Psoas muscle (tissue), 8 donors: ENCODE measurements around the gene OTUD7B. TPM values are rescaled to one million over a fixed set of nuclear protein-coding genes. Genes with fewer than 3 reads are reported as not detected.
A peak's percentile ranks its signal among the peaks of the same experiment; 100 is the strongest.

ENCODE experiments used
- ATAC-seq, 4 donors: fragments of 200-7000 bp; cut with Tn5 transposase; one replicate each; pipeline ENCODE4 v1.9.1; 2020; ENCODE audit warnings: moderate library complexity in 3 of 4, mild to moderate bottlenecking in 2 of 4
- DNase-seq, 2 donors: peaks; one replicate each; pipeline ENCODE4 v3.0.0-alpha.2; 2020
- H3K27ac ChIP-seq: fragments of 200-600 bp; one replicate; pipeline ENCODE4 v1.8.0; 2022
- H3K27me3 ChIP-seq, 3 donors: fragments of 200-600 bp in 1 of 3; one replicate each; pipeline versions ENCODE4 v1.6.1 to v1.8.0; 2013 to 2022; ENCODE audit warnings: low read length in 2 of 3, mild to moderate bottlenecking in 2 of 3, moderate library complexity in 1 of 3; ENCODE audit not compliant: insufficient read depth in 3 of 3
- H3K36me3 ChIP-seq, 2 donors: fragments of 200-600 bp in 1 of 2; one replicate each; pipeline versions ENCODE4 v1.6.1 to v1.8.0; 2013 to 2022; ENCODE audit warnings: low read depth in 1 of 2, mild to moderate bottlenecking in 1 of 2, moderate library complexity in 1 of 2; ENCODE audit not compliant: insufficient read depth in 1 of 2
- H3K4me1 ChIP-seq: fragments of 200-600 bp; one replicate; pipeline ENCODE4 v1.8.0; 2022
- H3K4me3 ChIP-seq: fragments of 200-600 bp; one replicate; pipeline ENCODE4 v1.8.0; 2022; ENCODE audit warnings: mild to moderate bottlenecking
- H3K9me3 ChIP-seq: fragments of 200-600 bp; one replicate; pipeline ENCODE4 v1.8.0; 2022
- WGBS, 3 donors: extraction: QIAGEN DNeasy Blood & Tissue Kit; methylation state at CpG; one replicate each; pipeline versions ENCODE4 v1.1.6 to v1.1.7; 2013; 5-methylcytosine and 5-hydroxymethylcytosine counted together
- intact Hi-C, 2 donors: fragments of 100-400 bp; cut with DNase I; formaldehyde crosslinking; loops; one replicate each; pipeline versions ENCODE4 v1.11.0 to v1.14.2; 2022
- polyA plus RNA-seq, 3 donors: library from polyadenylated mRNA; stranded (reverse); fragments of 200-250 nt; gene quantifications; one replicate each; pipeline ENCODE4 v1.2.3, GENCODE V29; 2013
- total RNA-seq, 4 donors: library from RNA; stranded (reverse); fragmentation: NEBNext Ultra II Directional in 2 of 4; extraction: Animal tissue kit (Norgen Biotek cat#: 25700) in 2 of 4; gene quantifications; one replicate each; pipeline versions ENCODE4 v1.2.1 to v1.2.4, GENCODE V29; 2021 to 2023
- TF ChIP-seq, protein P1 (sequence below): fragments of 200-600 bp; IDR thresholded peaks from one replicate; pipeline ENCODE4 v1.8.0; 2022; ENCODE audit warnings: antibody characterized with exemption
- donor health status: healthy with polysubstance abuse.
- donor health status: DM: no; HTN: no; CAD: no; lungs with moderate emphysema.
- donor health status: Bipolar disorder and iron deficiency.
- donor health status: healthy.
- donor health status: DM: yes; HTN: yes; CAD: no.
- donor health status: DM: no; HTN: no; CAD: no.
- donor health status: DM: no; HTN: no; CAD: no.
- donor health status: DM: yes; HTN: yes; CAD: no.

The OTUD7B gene
- total and polyA plus RNA-seq, 7 donors = 6.8 to 62.0 (median 47.4) TPM

DNA sequence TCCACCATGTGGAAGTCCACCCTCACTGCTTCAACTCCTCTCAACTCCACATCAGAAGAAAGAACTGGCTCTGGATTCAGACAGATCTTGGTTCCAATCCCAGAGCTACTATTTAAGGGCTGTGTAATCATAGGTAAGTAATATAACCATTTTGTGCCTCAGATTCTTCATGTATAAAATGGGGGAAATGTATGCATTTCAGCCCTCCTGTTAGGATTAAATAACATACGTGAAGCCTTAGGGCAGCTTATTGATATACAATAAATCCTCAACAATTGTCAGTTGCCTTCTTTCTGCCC lies 23.3 kb downstream of the OTUD7B start:
- H3K4me3 ChIP-seq = no peak overlapping the region
- 61 to 92% (median 77%) methylated on average over 1 of the region's 1 CpG for WGBS, 3 donors
- H3K27ac ChIP-seq = peak overlapping the region; percentile 50
- no peaks in the 10 kb centered on the region for H3K27me3 ChIP-seq
- DNase-seq (no peak), ATAC-seq (peak; percentile 34 to 70 (median 69))
- H3K4me1 ChIP-seq = peaks cover 31% of the 10 kb centered on the region
- TF ChIP-seq, protein P1, sequence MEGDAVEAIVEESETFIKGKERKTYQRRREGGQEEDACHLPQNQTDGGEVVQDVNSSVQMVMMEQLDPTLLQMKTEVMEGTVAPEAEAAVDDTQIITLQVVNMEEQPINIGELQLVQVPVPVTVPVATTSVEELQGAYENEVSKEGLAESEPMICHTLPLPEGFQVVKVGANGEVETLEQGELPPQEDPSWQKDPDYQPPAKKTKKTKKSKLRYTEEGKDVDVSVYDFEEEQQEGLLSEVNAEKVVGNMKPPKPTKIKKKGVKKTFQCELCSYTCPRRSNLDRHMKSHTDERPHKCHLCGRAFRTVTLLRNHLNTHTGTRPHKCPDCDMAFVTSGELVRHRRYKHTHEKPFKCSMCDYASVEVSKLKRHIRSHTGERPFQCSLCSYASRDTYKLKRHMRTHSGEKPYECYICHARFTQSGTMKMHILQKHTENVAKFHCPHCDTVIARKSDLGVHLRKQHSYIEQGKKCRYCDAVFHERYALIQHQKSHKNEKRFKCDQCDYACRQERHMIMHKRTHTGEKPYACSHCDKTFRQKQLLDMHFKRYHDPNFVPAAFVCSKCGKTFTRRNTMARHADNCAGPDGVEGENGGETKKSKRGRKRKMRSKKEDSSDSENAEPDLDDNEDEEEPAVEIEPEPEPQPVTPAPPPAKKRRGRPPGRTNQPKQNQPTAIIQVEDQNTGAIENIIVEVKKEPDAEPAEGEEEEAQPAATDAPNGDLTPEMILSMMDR = no peak
- no peaks in the 10 kb centered on the region for H3K36me3 ChIP-seq
- intact Hi-C loops = no loop called here
- no peaks in the 10 kb centered on the region for H3K9me3 ChIP-seq

DNA sequence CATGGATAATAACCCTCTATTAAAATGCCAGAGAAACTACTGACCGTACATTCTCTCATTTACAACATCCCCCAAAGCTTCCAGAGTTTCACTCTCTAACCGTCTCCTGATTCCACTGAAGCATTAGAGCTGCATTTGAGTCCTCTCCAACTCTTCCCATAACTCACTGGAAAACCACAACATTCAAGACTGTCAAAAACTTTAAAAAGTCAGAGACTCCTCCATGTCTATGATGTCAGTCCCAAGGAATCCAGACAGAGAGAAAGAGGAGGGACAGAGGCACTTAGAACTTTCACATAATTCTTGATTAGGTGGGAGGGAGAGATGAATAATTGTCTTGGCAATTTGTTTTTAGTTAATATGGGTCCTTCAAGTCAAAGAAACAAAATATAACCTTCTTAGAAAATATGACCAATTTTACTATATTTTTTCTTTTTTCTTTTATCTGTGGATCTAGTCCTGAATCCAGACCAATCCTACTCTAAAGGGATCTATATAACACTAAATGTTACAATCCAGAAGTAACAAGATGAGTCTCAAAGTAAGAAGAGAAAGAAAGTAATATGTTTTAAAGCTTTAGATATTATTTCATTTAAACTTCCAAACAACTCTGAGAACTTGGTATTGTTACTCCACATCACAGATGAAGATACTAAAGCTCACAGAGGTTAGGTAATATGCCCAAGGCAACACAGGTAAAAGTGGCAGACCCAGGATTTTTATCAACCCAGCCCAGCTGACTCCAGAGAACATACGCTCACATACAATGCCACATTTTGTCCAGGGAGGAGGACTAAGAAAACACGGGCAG lies 23.8 kb downstream of the OTUD7B start:
- ATAC-seq = peak in 3 of 4 donors; percentile 29 to 34 (median 32)
- intact Hi-C loops = no loop called here
- TF ChIP-seq, protein P1 = no peak
- peaks cover 28% of the 10 kb centered on the region for H3K4me1 ChIP-seq
- no peak overlapping the region for H3K4me3 ChIP-seq
- no peaks in the 10 kb centered on the region for H3K9me3 ChIP-seq
- no peak for DNase-seq
- H3K36me3 ChIP-seq = no peaks in the 10 kb centered on the region
- H3K27ac ChIP-seq = peak overlapping the region; percentile 50
- no peaks in the 10 kb centered on the region for H3K27me3 ChIP-seq
- 47 to 78% (median 55%) methylated on average over 4 of the region's 4 CpGs for WGBS, 3 donors

DNA sequence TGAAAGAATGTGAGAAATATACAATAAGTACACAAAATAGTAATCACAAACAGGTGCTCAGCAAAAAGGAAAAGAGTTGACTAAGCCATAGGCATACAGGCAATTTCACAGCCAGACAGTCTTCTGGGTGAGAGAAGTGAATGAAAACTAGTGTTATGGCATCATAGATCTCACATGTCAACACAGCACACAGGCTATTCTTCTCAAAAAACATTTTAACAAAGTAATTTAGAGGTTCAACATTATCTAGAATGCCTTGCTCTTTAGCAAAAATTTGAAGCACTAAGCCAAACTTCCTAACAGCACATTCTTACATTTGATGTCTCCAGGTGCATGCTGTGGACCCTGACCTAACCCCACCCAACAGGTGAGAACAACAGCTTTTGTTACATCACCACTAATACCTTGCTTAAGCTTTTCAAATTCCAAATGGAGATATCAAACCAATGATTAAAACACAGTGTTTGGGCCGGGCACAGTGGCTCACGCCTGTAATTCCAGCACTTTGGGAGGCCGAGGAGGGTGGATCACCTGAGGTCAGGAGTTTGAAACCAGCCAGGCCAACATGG lies 30.5 kb downstream of the OTUD7B start:
- peak overlapping the region; percentile 60 for H3K27ac ChIP-seq
- no peaks in the 10 kb centered on the region for H3K9me3 ChIP-seq
- intact Hi-C loops = no loop called here
- H3K27me3 ChIP-seq = no peaks in the 10 kb centered on the region
- DNase-seq = no peak
- peaks cover 3 to 19% of the 10 kb centered on the region in 2 donors for H3K36me3 ChIP-seq
- no peak for ATAC-seq
- 80 to 98% (median 81%) methylated on average over 3 of the region's 3 CpGs for WGBS, 3 donors
- H3K4me3 ChIP-seq = no peak overlapping the region
- H3K4me1 ChIP-seq = peaks cover 34% of the 10 kb centered on the region
- TF ChIP-seq, protein P1 = no peak

DNA sequence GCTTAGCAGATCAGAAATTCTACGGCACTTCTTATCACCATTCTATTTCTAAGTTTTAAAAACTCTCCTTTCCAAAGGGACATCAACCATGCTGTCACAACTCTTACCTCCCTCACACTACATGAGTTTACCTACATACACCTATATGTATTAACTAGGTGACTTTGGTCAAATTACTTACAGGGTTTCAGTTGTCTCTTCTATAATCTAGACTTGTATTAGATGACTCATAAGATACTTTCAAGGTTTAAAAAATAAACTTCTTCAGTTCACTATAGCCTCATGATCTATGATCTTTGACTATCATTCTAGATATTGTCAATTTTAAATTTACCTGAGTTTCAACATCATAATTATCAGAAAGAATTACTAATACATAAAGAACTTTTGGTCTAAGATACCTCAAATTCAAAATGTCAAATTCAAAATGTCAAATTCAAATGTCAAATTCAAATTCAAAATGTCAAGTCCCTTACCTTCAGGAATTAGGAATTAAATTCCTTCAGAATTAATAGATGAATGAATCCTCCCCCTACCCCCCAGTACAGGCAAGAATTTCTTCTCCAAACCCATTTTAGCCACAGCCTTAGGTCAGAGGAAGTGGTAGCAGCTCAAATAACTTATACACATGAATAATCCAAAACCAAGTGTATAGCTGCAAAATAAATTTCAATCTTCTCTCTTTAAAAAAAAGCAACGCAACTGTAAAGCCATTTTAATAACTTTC lies 31.1 kb downstream of the OTUD7B start:
- 85 to 99% (median 93%) methylated on average over 2 of the region's 2 CpGs for WGBS, 3 donors
- no peaks in the 10 kb centered on the region for H3K27me3 ChIP-seq

More for the DNA sequence above, 31.1 kb downstream of the OTUD7B start:
- Histone ChIP-seq H3K9me3 (no peaks in the 10 kb centered on the region), H3K36me3 (peaks cover 3 to 26% of the 10 kb centered on the region in 2 donors), H3K4me1 (peaks cover 34% of the 10 kb centered on the region), H3K4me3 (no peak overlapping the region), H3K27ac (peak overlapping the region; percentile 60)
- ATAC-seq (no peak), DNase-seq (no peak)
- intact Hi-C loops = no loop called here
- TF ChIP-seq, protein P1 = no peak
